Testis (tissue), 2 donors: ENCODE results near the gene EFNA5.

Experiments used
- CTCF ChIP-seq, 3 experiments: fragments of 450-650 bp in 2 of 3; fragments of 200-600 bp in 1 of 3; sonication (generic) in 1 of 3; IDR thresholded peaks; one replicate each; pipeline ENCODE4 v1.5.1; 2016 to 2019; ENCODE audit warnings: antibody characterized with exemption in 3 of 3, mild to moderate bottlenecking in 2 of 3, moderate library complexity in 1 of 3
- POLR2A ChIP-seq: fragments of 450-650 bp; IDR thresholded peaks from one replicate; pipeline ENCODE4 v1.6.1; 2017; ENCODE audit warnings: antibody characterized with exemption, mild to moderate bottlenecking, moderate library complexity

GRCh38 chr5:107447587-107447986, 223.2 kb downstream of the EFNA5 start:
- no peak for TF ChIP-seq CTCF (IDR thresholded peaks at IDR 0.05)
- TF ChIP-seq POLR2A = no peak
